H1 (cell line): ENCODE data around the gene IGLL1. TPM values are rescaled to one million over a fixed set of nuclear protein-coding genes. Genes with fewer than 3 reads are reported as not detected.

Source experiments
- ASH2L ChIP-seq: fragments of 200-600, 300-600 bp; sonication (generic); IDR thresholded peaks from one replicate; pipeline ENCODE4 v1.7.1; 2017; ENCODE audit warnings: low read length
- ATF2 ChIP-seq: IDR thresholded peaks from 2 replicates; pipeline ENCODE4 v1.6.1; 2012; ENCODE audit warnings: low read length, inconsistent platforms
- CHD1 ChIP-seq: IDR thresholded peaks from 2 replicates; pipeline ENCODE4 v1.6.1; 2012; ENCODE audit warnings: low read depth, low read length, improper control_type of control experiment
- HDAC2 ChIP-seq, 2 experiments: fragments of 300-600 bp in 1 of 2; sonication (generic) in 1 of 2; IDR thresholded peaks; 2 replicates each; pipeline ENCODE4 v1.6.1; 2011 to 2012; ENCODE audit warnings: low read depth in 2 of 2, low read length in 2 of 2, mild to moderate bottlenecking in 2 of 2, moderate library complexity in 2 of 2, borderline replicate concordance in 1 of 2, inconsistent platforms in 1 of 2
- NRF1 ChIP-seq: IDR thresholded peaks from 2 replicates; pipeline ENCODE4 v1.6.1; 2011; ENCODE audit warnings: mild to moderate bottlenecking, low read depth, low read length, improper control_type of control experiment
- POLR2A ChIP-seq, 2 experiments: IDR thresholded peaks; 1 replicate in 1 of 2; 2 replicates in 1 of 2; pipeline ENCODE4 v1.6.1; 2011; ENCODE audit warnings: low read depth in 2 of 2, low read length in 2 of 2, mild to moderate bottlenecking in 2 of 2; ENCODE audit errors: control extremely low read depth in 1 of 2
- SIN3A ChIP-seq, 2 experiments: IDR thresholded peaks in 1 of 2; conservative IDR thresholded peaks in 1 of 2; 2 replicates each; pipeline ENCODE4 v1.6.1; 2011 to 2012; ENCODE audit warnings: low read length in 2 of 2, improper control_type of control experiment in 1 of 2, low read depth in 1 of 2, mild to moderate bottlenecking in 1 of 2
- SP1 ChIP-seq: IDR thresholded peaks from 2 replicates; pipeline ENCODE4 v1.6.1; 2011; ENCODE audit warnings: low read depth, low read length
- SUZ12 ChIP-seq: fragments of 200-600 bp; sonication (generic); IDR thresholded peaks from 2 replicates; pipeline ENCODE4 v1.6.1; 2012; ENCODE audit warnings: mild to moderate bottlenecking, inconsistent platforms, low read length, moderate library complexity, mixed read lengths
- TEAD4 ChIP-seq: IDR thresholded peaks from 2 replicates; pipeline ENCODE4 v1.6.1; 2012; ENCODE audit warnings: low read depth, low read length, inconsistent platforms, mixed read lengths
- USF2 ChIP-seq: IDR thresholded peaks from 2 replicates; pipeline ENCODE4 v1.6.1; 2011; ENCODE audit warnings: low read length, improper control_type of control experiment
- YY1 ChIP-seq: IDR thresholded peaks from 2 replicates; pipeline ENCODE4 v1.6.1; 2011; ENCODE audit warnings: low read depth, mild to moderate bottlenecking, low read length
- polyA plus RNA-seq, 7 experiments: library from polyadenylated mRNA; depleted of rRNA in 3 of 7; stranded (reverse) in 5 of 7; unstranded in 2 of 7; fragments of >200 nt in 5 of 7; fragments of 200-250 nt in 2 of 7; gene quantifications; 1 replicate in 5 of 7; 2 replicates in 1 of 7; 4 replicates in 1 of 7; pipeline versions ENCODE4 v1.2.1 to v1.2.3, GENCODE V29; 2011 to 2013; ENCODE audit warnings: missing spikeins in 2 of 7, mixed read lengths in 2 of 7
- total RNA-seq: library from RNA; stranded (reverse); fragmentation: NEBNext Ultra II Directional; extraction: Animal tissue kit (Norgen Biotek cat#: 25700); gene quantifications from 2 replicates; pipeline ENCODE4 v1.2.1, GENCODE V29; 2021

Gene IGLL1
- total and polyA plus RNA-seq, 2 of the 8 experiments (the other 6 are each of a cell fraction or from before 2014, with no cell fraction given) = not detected

GRCh38 chr22:23532731-23533130 is 47.4 kb downstream of the IGLL1 start (continued):
- TF ChIP-seq ATF2 (no peak), POLR2A (IDR thresholded peaks at IDR 0.05; ENCODE audit: control extremely low read depth in 1 of 2, low read depth in 2 of 2, low read length in 2 of 2) (no peak), USF2 (no peak), TEAD4 (no peak), SUZ12 (no peak), SIN3A (conservative IDR thresholded peaks at IDR 0.05 in 1 of 2, IDR thresholded peaks at IDR 0.05 in 1 of 2; ENCODE audit: low read depth in 1 of 2, low read length in 2 of 2) (no peak), SP1 (no peak), NRF1 (no peak), YY1 (no peak), CHD1 (no peak), ASH2L (no peak), HDAC2 (IDR thresholded peaks at IDR 0.05; ENCODE audit: borderline replicate concordance in 1 of 2, low read depth in 2 of 2, low read length in 2 of 2) (no peak)
